Lung (tissue), 12 donors: ENCODE data around the gene BMPR1B. TPM values are rescaled to one million over a fixed set of nuclear protein-coding genes. Genes with fewer than 3 reads are reported as not detected.

Experiments used
- ATAC-seq: fragments of 200-7000 bp; cut with Tn5 transposase; one replicate; pipeline ENCODE4 v1.9.1; 2020; ENCODE audit warnings: moderate number of reproducible peaks; ENCODE audit not compliant: insufficient read depth, low FRiP score
- DNase-seq, 3 donors: peaks; one replicate each; pipeline ENCODE4 v3.0.0-alpha.2; 2013 to 2017
- H3K27ac ChIP-seq, 2 donors: one replicate each; pipeline ENCODE4 v1.5.1; 2013; ENCODE audit warnings: mild to moderate bottlenecking in 2 of 2, moderate library complexity in 2 of 2, control low read depth in 1 of 2, inconsistent platforms in 1 of 2, low read depth in 1 of 2, low read length in 1 of 2
- H3K27me3 ChIP-seq, 3 donors: one replicate each; pipeline ENCODE4 v1.5.1; 2013; ENCODE audit warnings: low read length in 2 of 3; ENCODE audit not compliant: control insufficient read depth in 3 of 3, insufficient read depth in 3 of 3
- H3K36me3 ChIP-seq, 4 donors: one replicate each; pipeline ENCODE4 v1.5.1; 2013; ENCODE audit warnings: low read length in 4 of 4, mild to moderate bottlenecking in 1 of 4, moderate library complexity in 1 of 4; ENCODE audit not compliant: control insufficient read depth in 4 of 4, insufficient read depth in 4 of 4
- H3K4me1 ChIP-seq, 5 donors: one replicate each; pipeline ENCODE4 v1.5.1; 2013; ENCODE audit warnings: low read length in 5 of 5, mild to moderate bottlenecking in 2 of 5, moderate library complexity in 1 of 5; ENCODE audit not compliant: control insufficient read depth in 5 of 5, insufficient read depth in 5 of 5
- H3K4me3 ChIP-seq: one replicate; pipeline ENCODE4 v1.5.1; 2013; ENCODE audit warnings: mild to moderate bottlenecking, control low read depth, moderate library complexity
- H3K9ac ChIP-seq, 2 donors: one replicate each; pipeline ENCODE4 v1.5.1; 2013; ENCODE audit warnings: low read length in 2 of 2, control low read depth in 1 of 2; ENCODE audit not compliant: insufficient read depth in 1 of 2
- H3K9me3 ChIP-seq, 4 donors: one replicate each; pipeline ENCODE4 v1.5.1; 2013; ENCODE audit warnings: low read length in 3 of 4, mild to moderate bottlenecking in 1 of 4, moderate library complexity in 1 of 4; ENCODE audit not compliant: control insufficient read depth in 4 of 4, insufficient read depth in 3 of 4
- CTCF ChIP-seq: IDR thresholded peaks from 2 replicates; pipeline ENCODE4 v1.5.1; 2012; ENCODE audit warnings: mild to moderate bottlenecking; ENCODE audit errors: control extremely low read depth, extremely low read depth
- WGBS, 2 donors: extraction: QIAGEN DNeasy Blood & Tissue Kit; methylation state at CpG; one replicate each; pipeline ENCODE4 v1.1.7; 2013; 5-methylcytosine and 5-hydroxymethylcytosine counted together
- polyA plus RNA-seq, 2 donors: library from polyadenylated mRNA; stranded (reverse); fragments of 200-250 nt; gene quantifications; one replicate each; pipeline ENCODE4 v1.2.1, GENCODE V29; 2013
- total RNA-seq, 2 donors: library from RNA; depleted of rRNA in 1 of 2; stranded (reverse); fragments of >200 nt in 1 of 2; gene quantifications; one replicate each; pipeline ENCODE4 v1.2.1, GENCODE V29; 2014 to 2021
- donor health status: control.
- donor health status: control.
- donor health status: Bipolar disorder and iron deficiency.
- donor health status: healthy.
- donor health status: DM: yes; HTN: yes; CAD: no.

The BMPR1B gene
- total and polyA plus RNA-seq, 4 donors = 0.65 to 7.3 (median 1.9) TPM

GRCh38 chr4:95159384-95159783 is 401.6 kb downstream of the BMPR1B start:
- ATAC-seq (no peak), DNase-seq (no peak)
- TF ChIP-seq CTCF = no peak
- Histone ChIP-seq H3K4me1 (peaks cover 0 to 8% (median 0%) of the 10 kb centered on the region in 5 donors), H3K36me3 (peaks cover 0 to 2% (median 0%) of the 10 kb centered on the region in 4 donors), H3K4me3 (no peak overlapping the region), H3K27ac (no peak overlapping the region), H3K9me3 (no peaks in the 10 kb centered on the region), H3K9ac (no peak overlapping the region), H3K27me3 (no peaks in the 10 kb centered on the region)
- WGBS, 2 donors = 85 to 88% methylated on average over 4 of the region's 4 CpGs

- Histone ChIP-seq H3K9ac (no peak overlapping the region), H3K4me1 (peaks cover 0 to 17% (median 0%) of the 10 kb centered on the region in 5 donors), H3K27ac (no peak overlapping the region), H3K27me3 (no peaks in the 10 kb centered on the region), H3K9me3 (no peaks in the 10 kb centered on the region), H3K36me3 (peaks cover 0 to 2% (median 0%) of the 10 kb centered on the region in 4 donors), H3K4me3 (no peak overlapping the region)
- 84 to 86% methylated on average over 12 of the region's 12 CpGs for WGBS, 2 donors
- ATAC-seq = no peak
- no peak for TF ChIP-seq CTCF
- no peak for DNase-seq
Measured at GRCh38 chr4:95161781-95162469, 404.2 kb downstream of the BMPR1B start.

- H3K27ac ChIP-seq = no peak overlapping the region
- H3K27me3 ChIP-seq = no peaks in the 10 kb centered on the region
- TF ChIP-seq CTCF = no peak
- peaks cover 0 to 2% (median 0%) of the 10 kb centered on the region in 4 donors for H3K36me3 ChIP-seq
- H3K9ac ChIP-seq = no peak overlapping the region
- ATAC-seq (no peak), DNase-seq (no peak)
- 85 to 91% methylated on average over 6 of the region's 6 CpGs for WGBS, 2 donors
- peaks cover 0 to 21% (median 0%) of the 10 kb centered on the region in 5 donors for H3K4me1 ChIP-seq
- no peaks in the 10 kb centered on the region for H3K9me3 ChIP-seq
- no peak overlapping the region for H3K4me3 ChIP-seq
Measured at GRCh38 chr4:95162867-95163266, 405.1 kb downstream of the BMPR1B start.
